ENCODE data around the gene PRND.
"Not testable (repeated sequence)": the region's sequence is repeated elsewhere in the genome, so short reads cannot be mapped to it uniquely, and the experiment has no call there.

PRND gene

DNA sequence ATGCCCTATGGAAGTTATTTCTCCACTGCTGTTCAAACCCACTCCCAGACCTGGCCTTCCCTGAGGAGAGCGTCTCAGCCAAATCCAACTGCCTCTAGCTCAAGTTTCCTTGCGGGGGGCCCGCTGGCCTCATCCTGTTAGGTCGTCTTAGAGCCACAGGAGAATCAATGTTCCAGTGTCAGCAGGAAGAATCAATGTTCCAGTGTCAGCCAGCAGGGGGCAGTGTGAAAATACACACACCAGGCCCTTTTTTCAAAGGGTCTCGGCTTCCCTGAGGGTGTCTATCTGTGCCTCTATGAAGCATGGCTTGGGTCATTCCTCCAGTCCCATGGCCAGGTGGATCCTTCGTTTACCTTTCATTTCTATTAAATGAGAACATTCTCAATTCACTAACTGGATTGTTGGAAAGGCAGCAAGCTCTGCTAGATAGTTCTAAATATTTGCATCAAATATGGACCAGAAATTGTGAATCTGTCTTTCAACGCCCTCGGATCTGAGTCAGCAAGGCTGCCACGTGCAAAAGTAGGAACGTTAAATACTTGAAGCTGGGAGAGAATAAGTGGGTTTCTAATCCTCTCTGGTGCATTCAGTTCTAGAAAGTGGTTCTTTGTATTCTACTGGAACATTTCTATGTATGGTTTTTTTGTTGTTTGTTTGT, 19.2 kb downstream of the PRND start:
- DNase-seq = no peak

DNA sequence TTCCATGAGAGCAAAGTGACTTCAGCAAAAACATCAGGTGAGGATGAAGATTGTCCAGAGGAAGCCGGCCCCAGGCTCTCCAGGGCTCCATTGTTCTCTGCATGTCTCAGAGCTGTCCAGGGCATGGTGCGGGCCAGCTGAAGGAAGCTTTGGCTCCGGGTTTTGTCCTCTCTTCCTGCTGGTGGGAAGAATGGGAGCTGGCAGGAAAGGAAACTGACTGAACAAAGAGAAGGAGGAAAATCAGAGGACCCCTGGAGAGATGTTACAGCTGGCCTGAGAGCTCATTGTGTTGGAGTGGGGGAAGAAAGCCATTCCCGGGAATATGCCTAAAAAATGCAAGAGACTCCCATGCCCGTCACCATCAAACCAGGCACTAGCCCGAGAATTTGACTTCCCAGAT, 27.1 kb downstream of the PRND start:
- no peak for DNase-seq

DNA sequence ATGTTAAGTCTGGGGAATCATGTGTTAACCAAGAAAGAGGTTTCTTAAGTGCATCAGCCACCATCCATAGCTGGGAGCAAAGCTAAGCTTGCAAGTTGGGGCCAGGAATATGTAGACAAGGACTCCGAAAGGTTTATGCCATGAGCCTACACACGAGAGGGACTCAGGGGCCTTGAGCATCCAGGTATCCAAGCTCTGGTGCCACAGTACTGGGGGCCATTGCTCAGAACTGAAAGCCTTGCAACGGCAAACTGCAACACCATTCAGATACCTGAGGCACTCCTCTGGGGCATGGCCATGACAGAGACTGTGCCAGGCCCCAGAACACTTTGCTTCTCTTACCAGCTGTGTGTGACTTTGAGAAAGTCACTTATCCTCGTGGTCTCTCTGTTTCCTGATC, 27.6 kb downstream of the PRND start:
- DNase-seq = no peak

DNA sequence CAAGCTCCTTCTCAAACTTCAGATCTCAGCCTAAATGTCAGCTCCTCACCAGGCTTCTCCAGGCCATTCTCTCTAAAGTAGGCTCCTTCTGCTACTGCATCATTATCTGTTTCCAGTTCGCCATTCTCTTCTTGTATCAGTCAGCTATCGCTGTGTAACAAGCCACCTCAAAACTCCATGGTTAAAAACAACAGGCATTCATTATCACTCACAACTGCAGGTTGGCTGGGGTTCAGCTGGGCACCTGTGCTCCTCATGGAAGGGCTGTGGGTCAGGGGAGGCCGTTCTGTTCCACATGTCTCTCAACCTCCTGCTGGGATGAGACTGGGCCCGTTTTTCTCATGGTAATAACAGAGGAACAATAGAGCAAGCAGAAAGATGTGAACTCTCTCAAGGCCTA, 28.7 kb downstream of the PRND start:
- DNase-seq = no peak

DNA sequence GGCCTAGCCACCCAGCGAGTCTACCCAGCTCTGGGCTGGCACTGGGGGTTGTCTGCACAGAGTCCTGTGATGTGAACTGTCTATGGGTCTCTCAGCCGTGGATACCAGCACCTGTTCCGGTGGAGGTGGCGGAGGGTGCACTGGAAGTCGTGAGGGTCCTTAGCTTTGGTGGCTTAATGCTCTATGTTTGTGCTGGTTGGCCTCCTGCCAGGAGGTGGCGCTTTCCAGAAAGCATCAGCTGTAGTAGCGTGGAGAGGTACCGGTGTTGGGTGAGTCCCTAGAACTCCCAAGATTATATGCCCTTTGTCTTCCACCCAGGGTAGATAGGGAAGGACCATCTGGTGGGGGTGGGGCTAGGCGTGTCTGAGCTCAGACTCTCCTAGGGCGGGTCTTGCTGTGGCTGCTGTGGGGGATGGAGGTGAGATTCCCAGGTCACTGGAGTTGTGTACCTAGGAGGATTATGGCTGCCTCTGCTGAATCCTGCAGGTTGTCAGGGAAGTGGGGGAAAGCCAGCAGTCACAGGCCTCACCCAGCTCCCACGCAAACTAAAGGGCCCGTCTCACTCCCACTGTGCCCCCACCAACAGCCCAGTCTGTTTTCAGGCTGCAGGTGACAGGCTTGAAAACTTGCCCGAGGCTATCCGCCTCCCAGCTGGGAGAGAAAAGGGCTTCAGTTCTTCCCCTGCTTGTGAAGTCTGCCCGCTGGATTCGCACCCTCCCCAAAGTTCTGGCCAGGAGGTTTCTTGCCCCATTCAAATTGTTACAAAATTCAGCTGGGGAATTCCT, 37.6 kb downstream of the PRND start:
- not testable (repeated sequence) for DNase-seq

DNA sequence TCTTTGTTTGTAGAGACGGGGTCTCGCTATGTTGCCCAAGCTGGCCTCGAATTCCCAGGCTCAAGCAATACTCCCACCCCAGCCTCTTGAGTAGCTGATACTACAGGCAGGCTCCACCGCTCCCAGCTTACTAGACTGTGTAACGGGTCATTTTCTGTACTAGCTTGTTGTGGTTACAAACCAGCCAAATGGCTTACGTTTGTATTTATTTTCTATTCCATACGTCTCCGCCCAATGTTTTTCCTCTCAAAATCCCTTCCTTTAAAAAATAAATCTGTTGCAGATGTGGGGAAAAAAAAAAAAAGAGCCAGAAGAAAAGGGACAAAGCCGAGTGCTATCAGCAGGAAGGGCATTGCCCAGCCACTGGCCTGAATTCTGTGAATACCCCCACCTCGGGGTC, 41.6 kb downstream of the PRND start:
- DNase-seq = no peak

DNA sequence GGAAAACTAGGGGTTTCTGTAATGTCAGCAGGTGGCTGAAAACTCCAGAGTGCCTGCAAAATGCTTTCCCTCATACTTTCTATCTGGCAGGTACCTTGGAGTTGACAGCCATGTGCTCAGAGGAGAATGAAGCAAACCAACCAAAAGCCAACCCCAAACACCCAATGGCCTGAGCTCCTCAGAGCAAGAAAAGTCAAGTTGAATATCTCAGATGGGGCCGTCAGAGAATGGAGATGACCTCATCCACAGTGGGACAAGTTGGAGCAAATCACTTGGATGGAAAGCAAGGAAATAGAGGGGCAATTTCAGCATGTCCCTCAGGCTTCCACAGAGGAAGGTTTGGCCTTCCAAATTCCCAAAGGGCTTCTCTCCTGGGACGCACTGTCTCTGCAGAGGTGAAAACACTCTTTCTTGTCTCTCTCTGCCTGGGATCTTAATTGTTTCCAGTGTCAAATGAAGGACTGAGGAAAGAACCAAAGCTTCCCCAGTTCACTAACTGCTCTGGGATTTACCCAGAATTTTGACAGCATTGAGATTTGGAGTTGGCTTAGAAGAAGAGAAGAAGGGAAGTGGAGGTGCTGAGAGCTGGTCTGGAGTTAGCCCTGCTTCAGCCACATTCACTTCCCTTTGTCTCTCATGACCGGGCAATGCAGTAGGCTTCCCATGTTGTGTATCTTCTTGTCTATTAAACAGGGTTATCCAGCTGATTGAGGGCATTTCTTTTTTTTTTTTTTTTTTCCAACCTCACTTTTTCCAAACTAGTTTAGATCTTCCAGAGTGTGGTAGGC, 42.2 kb downstream of the PRND start:
- no peak for DNase-seq

DNA sequence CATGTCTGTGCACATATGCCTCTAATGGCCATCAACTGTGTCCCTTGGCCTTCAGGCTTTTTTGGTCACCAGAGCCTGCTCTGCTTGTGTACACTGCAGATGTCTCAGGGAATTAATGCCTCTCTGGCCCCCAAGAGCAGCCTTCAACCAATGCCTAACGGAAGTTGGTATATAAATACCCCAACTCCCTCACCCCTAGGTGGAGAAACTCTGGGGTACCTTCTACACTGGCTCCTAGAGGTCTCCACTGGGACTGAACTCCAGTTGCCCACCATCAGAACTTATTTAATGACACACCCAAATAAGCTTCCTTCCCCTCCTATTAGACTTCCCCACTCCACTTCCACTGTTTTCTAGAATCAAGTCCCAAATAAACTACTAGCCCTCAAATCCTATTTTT, 43.1 kb downstream of the PRND start:
- DNase-seq = no peak

DNA sequence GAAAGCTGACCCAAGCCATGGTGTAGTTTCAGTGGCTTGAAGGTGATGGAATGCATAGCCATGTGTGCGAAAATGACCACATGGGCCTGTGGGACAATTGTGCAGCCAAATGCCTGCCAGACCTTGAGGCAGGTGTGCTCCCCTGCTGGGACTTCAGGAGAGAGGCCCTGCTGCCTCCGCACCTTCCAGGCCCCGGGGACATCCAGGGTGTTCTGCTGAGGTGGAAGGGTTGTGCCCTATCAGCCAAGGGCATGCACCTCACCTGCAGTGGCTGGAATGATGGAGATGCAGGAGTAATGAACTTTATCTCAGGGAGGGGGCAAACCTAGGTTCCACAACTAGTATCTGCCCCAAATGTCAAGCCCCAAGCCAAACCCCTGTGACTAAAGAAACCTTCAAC, 44.0 kb downstream of the PRND start:
- no peak for DNase-seq

DNA sequence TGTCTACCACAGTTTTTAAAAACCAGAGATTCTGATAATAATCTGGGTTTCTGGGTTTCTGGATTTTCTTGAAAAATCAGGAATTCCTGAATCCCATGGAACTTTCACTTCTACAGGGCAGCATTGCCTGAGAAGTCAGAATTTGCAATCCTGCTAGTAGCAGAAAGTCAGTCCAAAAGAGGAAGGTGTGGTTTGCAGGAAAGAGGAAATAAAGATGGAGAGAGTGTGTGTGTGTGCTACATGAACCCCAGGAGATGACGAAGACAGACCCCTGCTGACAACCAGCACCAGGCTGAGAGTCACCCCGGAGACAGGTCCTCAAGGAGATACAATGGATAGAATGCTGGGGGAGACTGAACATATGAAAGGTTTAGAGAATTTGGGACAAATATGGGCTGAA, 44.9 kb downstream of the PRND start:
- DNase-seq = no peak

DNA sequence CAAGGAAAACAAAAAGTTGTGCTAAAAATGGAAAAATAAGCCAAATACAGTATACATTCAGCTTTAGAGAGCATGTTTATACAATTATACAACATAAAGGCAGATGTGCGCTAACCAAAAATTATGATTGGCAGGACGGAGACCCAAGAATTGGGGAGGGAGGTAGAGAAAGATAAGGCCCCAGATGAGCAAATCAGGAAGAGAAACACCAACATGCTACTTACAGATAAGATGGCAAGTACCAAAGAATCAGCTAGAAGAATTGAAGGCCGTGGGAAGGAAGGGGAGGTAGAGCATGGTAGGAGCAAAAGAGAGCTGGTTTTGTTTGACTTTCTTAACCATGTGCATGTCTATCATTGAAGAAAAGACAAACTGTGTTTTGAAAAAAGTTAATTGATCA, 45.4 kb downstream of the PRND start:
- no peak for DNase-seq

DNA sequence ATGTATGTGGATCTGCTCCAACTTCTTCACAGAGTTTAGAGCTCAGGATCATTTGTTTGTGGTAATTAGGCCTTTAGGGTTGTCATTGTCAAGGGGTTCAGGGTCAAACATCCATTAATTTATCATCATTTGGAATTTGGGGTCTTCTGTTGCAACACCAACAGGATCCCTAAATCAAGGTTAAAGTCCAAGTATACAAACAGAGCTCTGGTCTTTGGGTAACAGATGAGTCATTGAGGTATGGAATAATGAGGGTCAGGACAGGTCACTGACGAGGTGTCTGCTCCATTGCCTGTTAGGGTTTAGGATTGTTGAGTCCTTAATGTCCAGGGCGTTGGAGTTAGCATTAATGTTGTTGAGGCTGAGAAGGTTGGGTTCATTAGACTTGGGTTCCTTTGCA, 47.6 kb downstream of the PRND start:
- no peak for DNase-seq

DNA sequence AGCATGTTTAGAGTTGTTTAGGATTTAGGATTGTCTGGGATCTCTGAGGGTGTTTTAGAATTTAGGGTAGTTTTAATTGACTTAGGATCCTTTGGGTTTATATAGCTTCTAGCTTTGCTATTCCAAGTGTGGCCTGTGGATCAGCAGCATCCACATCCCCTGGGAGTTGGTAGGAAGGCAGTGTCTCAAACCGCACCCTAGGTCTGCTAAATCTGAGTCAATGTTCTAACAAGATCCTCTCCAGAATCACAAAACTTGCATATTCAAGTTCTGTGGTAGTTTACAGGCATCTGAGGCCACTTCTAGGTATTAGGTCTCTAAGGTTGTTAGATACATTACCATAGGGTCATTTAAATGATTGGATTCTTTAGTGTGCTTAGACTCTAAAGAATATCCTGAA, 48.3 kb downstream of the PRND start:
- no peak for DNase-seq

DNA sequence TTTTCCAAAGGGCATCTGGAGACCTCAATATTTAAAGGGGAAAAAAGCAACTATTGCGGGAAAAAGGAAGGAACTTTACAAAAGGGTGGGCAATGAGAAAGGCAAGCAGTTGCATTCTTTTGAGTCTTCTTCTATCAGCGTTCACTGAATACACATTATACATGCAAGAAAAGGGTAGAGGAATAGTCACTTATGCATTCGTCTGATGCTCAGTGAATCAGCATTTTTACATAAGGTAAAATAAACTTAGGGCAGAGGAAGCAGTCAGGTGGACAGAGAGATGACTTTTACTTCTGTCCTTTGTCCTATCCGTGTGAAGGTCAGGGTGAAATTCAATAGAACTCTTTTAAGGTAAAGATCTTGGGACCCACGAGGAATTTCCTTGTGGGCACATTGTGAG, 49.3 kb downstream of the PRND start:
- no peak for DNase-seq

DNA sequence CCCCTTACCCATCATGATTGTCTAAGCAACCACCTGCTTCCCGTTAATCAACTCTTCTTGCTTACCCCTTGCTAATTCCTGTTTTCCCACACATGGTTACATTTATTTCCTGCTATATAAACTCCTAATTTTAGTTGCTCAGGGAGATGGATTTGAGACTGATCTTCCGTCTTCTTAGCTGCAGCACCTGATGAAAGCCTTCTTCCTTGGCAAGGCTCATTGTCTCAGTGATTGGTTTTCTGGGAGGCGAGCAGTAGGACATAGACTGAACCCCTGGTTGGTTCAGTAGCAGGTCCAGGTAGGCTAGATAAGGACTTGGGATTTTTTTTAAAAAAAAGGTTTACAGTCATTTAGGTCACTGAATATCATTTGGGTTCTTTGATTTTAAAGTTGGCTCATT, 50.4 kb downstream of the PRND start:
- DNase-seq = no peak

DNA sequence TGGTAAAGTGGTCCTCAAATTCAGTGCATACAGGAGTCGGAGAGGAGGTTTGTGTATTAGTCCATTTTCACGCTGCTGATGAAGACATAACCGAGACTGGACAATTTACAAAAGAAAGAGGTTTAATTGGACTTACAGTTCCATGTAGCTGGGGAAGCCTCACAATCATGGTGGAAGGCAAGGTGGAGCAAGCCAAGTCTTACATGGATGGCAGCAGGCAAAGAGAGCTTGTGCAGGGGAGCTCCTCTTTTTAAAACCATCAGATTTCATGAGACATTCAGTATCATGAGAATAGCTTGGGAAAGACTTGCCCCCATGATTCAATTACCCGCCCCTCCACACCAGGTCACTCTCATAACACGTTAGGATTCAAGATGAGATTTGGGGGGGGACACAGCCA, 51.3 kb downstream of the PRND start:
- not testable (repeated sequence) for DNase-seq

DNA sequence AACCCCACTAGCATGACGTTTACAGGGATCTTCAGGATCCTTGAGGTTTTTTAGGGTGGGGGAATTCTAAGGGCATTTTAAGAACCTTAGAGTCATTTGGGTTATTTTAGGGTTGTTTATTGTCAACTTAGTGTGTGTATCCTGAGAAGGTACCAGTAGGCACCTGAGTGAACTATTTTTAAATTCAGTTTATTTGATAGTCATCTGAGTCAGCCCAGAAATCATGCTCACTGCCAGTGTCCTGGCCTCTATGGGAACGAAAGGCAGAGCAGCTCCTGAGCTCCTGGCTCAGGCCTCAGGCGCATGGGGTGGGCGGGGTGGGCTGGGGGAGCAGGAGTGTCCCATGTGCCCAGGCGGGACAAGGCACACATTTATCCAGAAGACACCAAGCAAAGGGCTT, 52.0 kb downstream of the PRND start:
- DNase-seq = no peak

DNA sequence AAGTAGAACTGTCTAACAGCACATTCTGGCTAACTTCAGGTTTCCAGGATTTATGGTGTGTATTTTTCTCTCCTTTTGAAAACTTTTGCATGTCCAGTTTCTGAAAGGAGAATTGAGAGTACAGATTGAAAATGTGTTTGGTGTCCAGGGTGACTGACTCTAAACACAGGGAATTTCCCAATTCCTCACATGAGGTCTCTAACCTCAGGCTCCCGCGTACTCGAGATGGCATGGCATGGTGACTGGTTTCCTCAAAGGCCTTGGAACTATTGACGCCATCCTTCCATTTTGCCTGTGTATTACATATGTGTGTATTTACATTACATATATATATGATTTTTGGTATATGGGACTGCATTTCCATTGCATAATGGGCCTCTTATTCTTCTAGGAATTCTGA, 52.5 kb downstream of the PRND start:
- DNase-seq = no peak

DNA sequence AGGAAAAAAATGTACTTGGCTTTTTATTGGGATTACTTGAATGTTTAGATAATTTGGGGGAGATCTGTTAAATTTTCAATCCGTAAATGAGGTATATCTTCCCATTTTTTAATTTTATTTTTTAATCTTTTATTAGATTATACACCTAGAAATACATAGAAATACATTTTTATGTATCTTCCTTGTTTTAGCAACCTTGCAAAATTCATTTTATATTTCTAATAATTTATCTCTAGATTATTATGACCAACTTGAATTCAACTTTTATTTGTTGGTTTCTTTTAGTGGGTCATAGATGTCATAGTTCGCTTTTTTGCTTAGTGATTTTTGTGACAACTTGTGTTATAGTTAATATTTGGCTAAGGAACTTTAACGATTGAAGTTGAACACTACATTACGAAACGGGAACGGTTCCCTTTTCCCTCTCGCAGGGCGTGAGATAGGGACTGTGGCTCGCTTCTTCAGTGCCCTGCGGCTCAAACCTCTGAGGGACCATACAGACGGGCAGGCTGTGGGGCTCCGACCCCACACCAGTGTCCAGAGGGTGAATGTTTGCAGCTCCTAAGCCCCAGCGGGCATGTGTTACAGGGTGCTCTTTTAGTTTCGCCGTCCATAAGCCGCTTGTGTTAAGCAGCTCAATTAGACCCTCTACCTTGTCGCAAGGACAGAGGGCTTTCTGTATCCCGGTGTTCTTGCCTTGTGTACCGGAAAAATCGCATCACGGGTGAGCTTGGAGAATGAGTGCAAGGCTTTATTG, 53.8 kb downstream of the PRND start:
- no peak for DNase-seq

DNA sequence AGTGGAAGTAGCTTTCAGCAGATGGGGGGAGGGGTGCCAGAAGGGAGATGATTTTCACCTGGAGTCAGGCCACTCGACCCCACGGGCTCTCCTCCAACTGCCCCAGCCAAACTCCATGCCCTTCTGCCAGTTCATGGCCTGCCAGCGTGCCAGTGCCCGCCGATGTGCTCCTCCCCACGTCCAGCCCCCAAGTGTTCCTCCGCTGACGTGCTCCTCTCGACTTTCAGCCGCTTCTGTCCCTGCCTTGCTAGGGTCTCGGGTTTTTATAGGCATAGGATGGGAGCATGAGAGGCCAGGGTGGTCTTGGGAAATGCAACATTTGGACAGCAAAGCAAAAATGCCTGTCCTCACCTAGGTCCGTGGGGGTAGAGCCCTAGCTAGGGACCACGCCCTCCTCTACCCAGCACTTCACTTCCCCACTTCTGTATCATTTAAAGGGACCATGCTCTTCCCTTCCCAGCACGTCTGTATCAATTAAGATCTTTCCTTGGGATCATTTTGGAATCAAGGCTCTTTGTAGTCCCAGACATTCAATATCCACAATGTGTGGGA, 54.4 kb downstream of the PRND start:
- no peak for DNase-seq

All from NCI-H510A (cell line).